WTC11 (cell line): ENCODE results near the gene CLEC4M. TPM values are rescaled to one million over a fixed set of nuclear protein-coding genes. Genes with fewer than 3 reads are reported as not detected.

Source experiments
- ATAC-seq: fragments of 200-7000 bp; cut with Tn5 transposase; 2 replicates; pipeline ENCODE4 v1.10.0; 2021; ENCODE audit warnings: mild to moderate bottlenecking, moderate library complexity
- CTCF ChIA-PET: fragments of 300-600 bp; sonication (Branson Sonifier 250); formaldehyde crosslinking; loops from one replicate; lab custom pipeline; 2021; ENCODE audit warnings: antibody characterized with exemption; lab: Charles Lee
- POLR2A ChIA-PET: fragments of 350-600 bp; sonication (Branson Sonifier 250); formaldehyde crosslinking; loops from one replicate; lab custom pipeline; 2021; ENCODE audit warnings: antibody characterized with exemption; lab: Charles Lee
- DNase-seq: peaks from one replicate; pipeline ENCODE4 v3.0.0; 2021; ENCODE audit warnings: low spot score
- H3K27ac Mint-ChIP-seq: 2 replicates; pipeline ENCODE4 v1.8.0; 2021; ENCODE audit warnings: mixed read lengths
- H3K27me3 Mint-ChIP-seq: 2 replicates; pipeline ENCODE4 v1.8.0; 2021; ENCODE audit warnings: low read depth, mild to moderate bottlenecking, moderate library complexity, mixed read lengths
- H3K36me3 Mint-ChIP-seq: 2 replicates; pipeline ENCODE4 v1.8.0; 2021; ENCODE audit warnings: mixed read lengths
- H3K4me1 Mint-ChIP-seq: 2 replicates; pipeline ENCODE4 v1.8.0; 2022; ENCODE audit warnings: mixed read lengths
- H3K4me3 Mint-ChIP-seq: 2 replicates; pipeline ENCODE4 v1.8.0; 2021; ENCODE audit warnings: mild to moderate bottlenecking, moderate library complexity, mixed read lengths
- H3K9me3 Mint-ChIP-seq: 2 replicates; pipeline ENCODE4 v1.8.0; 2021; ENCODE audit warnings: mixed read lengths
- ATF6 ChIP-seq: sonication (generic); formaldehyde crosslinking; IDR thresholded peaks from 2 replicates; pipeline ENCODE4 v1.8.1; 2023; ENCODE audit warnings: mild to moderate bottlenecking, missing genetic modification reagents
- E2F1 ChIP-seq: sonication (generic); formaldehyde crosslinking; IDR thresholded peaks from 2 replicates; pipeline ENCODE4 v1.8.0; 2022; ENCODE audit warnings: mild to moderate bottlenecking, missing genetic modification reagents
- E2F5 ChIP-seq: sonication (generic); formaldehyde crosslinking; IDR thresholded peaks from 2 replicates; pipeline ENCODE4 v1.8.1; 2022; ENCODE audit warnings: mild to moderate bottlenecking, moderate library complexity, missing genetic modification reagents
- GABPB1 ChIP-seq: sonication (generic); formaldehyde crosslinking; IDR thresholded peaks from 2 replicates; pipeline ENCODE4 v1.8.1; 2023; ENCODE audit warnings: mild to moderate bottlenecking, missing genetic modification reagents
- HMGA2 ChIP-seq: fragments of 250-450 bp; sonication (Bioruptor Pico); IDR thresholded peaks from 2 replicates; pipeline ENCODE4 v1.4.0; 2021; ENCODE audit warnings: mild to moderate bottlenecking, moderate library complexity
- HMGXB4 ChIP-seq: sonication (generic); formaldehyde crosslinking; IDR thresholded peaks from 2 replicates; pipeline ENCODE4 v1.8.1; 2023; ENCODE audit warnings: mild to moderate bottlenecking, moderate library complexity, missing genetic modification reagents
- MLX ChIP-seq: sonication (generic); formaldehyde crosslinking; IDR thresholded peaks from 2 replicates; pipeline ENCODE4 v1.8.1; 2023; ENCODE audit warnings: mild to moderate bottlenecking, missing genetic modification reagents, moderate library complexity
- NFE2L1 ChIP-seq: sonication (generic); formaldehyde crosslinking; IDR thresholded peaks from 2 replicates; pipeline ENCODE4 v1.8.1; 2023; ENCODE audit warnings: missing genetic modification reagents
- RELA ChIP-seq: sonication (generic); formaldehyde crosslinking; IDR thresholded peaks from 2 replicates; pipeline ENCODE4 v1.8.1; 2022; ENCODE audit warnings: missing genetic modification reagents, mild to moderate bottlenecking, borderline replicate concordance
- RORB ChIP-seq: fragments of 250-450 bp; sonication (Bioruptor Pico); IDR thresholded peaks from 2 replicates; pipeline ENCODE4 v1.9.0; 2021; ENCODE audit warnings: mild to moderate bottlenecking
- SMAD3 ChIP-seq: sonication (generic); formaldehyde crosslinking; IDR thresholded peaks from 2 replicates; pipeline ENCODE4 v1.8.0; 2022; ENCODE audit warnings: missing genetic modification reagents, mild to moderate bottlenecking, borderline replicate concordance
- USF2 ChIP-seq: sonication (generic); formaldehyde crosslinking; IDR thresholded peaks from 2 replicates; pipeline ENCODE4 v1.8.1; 2023; ENCODE audit warnings: mild to moderate bottlenecking, missing genetic modification reagents, moderate library complexity
- ZNF263 ChIP-seq: sonication (generic); formaldehyde crosslinking; IDR thresholded peaks from 2 replicates; pipeline ENCODE4 v1.8.1; 2022; ENCODE audit warnings: low read depth, mild to moderate bottlenecking, moderate library complexity, missing genetic modification reagents
- ZNF512 ChIP-seq: sonication (generic); formaldehyde crosslinking; IDR thresholded peaks from 2 replicates; pipeline ENCODE4 v1.8.1; 2022; ENCODE audit warnings: missing genetic modification reagents, borderline replicate concordance
- ZNF532 ChIP-seq: fragments of 250-450 bp; sonication (Bioruptor Pico); IDR thresholded peaks from 2 replicates; pipeline ENCODE4 v1.9.0; 2021; ENCODE audit warnings: mild to moderate bottlenecking, borderline replicate concordance
- ZSCAN18 ChIP-seq: fragments of 250-450 bp; sonication (Bioruptor Pico); IDR thresholded peaks from 2 replicates; pipeline ENCODE4 v2.1.2; 2022; ENCODE audit warnings: mild to moderate bottlenecking, moderate library complexity
- total RNA-seq: library from RNA; stranded (reverse); gene quantifications from 3 replicates; pipeline ENCODE4 v1.2.3, GENCODE V29; 2021

The CLEC4M gene
- total RNA-seq, 1 experiment from 2014 or later: not detected

GRCh38 chr19:7811989-7812388 lies 48.9 kb downstream of the CLEC4M start:
- TF ChIP-seq RELA (CRISPR knock-in tag) (no peak), ZNF532 (CRISPR knock-in tag) (no peak), NFE2L1 (CRISPR knock-in tag) (no peak), ZNF512 (CRISPR knock-in tag) (no peak), ATF6 (CRISPR knock-in tag) (no peak), SMAD3 (CRISPR knock-in tag) (no peak), ZSCAN18 (CRISPR knock-in tag) (no peak), E2F1 (CRISPR knock-in tag) (no peak), ZNF263 (CRISPR knock-in tag) (no peak), HMGXB4 (CRISPR knock-in tag) (no peak), RORB (CRISPR knock-in tag) (no peak), MLX (CRISPR knock-in tag) (no peak), HMGA2 (CRISPR knock-in tag) (no peak), USF2 (CRISPR knock-in tag) (no peak), GABPB1 (CRISPR knock-in tag) (no peak), E2F5 (CRISPR knock-in tag) (no peak)
- H3K9me3 Mint-ChIP-seq: peaks cover 34% of the 10 kb centered on the region

More at GRCh38 chr19:7811989-7812388, 48.9 kb downstream of the CLEC4M start:
- Mint-ChIP-seq H3K4me1 (no peaks in the 10 kb centered on the region), H3K27me3 (peaks cover 47% of the 10 kb centered on the region), H3K27ac (no peak overlapping the region), H3K4me3 (no peak overlapping the region), H3K36me3 (peaks cover 5% of the 10 kb centered on the region)
- no peak for ATAC-seq
- ChIA-PET CTCF (interaction anchor here (0.6 to 2.4 kb wide), 3 partner anchors 131 to 1385 kb away, joined by 3 to 7 read pairs (median 6); partner anchors contain the start of gene TRAPPC5), POLR2A (interaction anchor here (0.6 kb wide), 2 partner anchors 23 to 208 kb away, joined by 3 to 5 read pairs; no protein-coding TSS in a partner anchor)
- no peak for DNase-seq
